Activated CD4-positive, alpha-beta T cell treated with anti-CD3 and anti-CD28 coated beads for 36 hours (primary cell): ENCODE results near the gene UVRAG. TPM values are rescaled to one million over a fixed set of nuclear protein-coding genes. Genes with fewer than 3 reads are reported as not detected.

Experiments used
- ATAC-seq: fragments of 200-7000 bp; cut with Tn5 transposase; one replicate; pipeline ENCODE4 v1.10.0; 2021; ENCODE audit warnings: mild to moderate bottlenecking, moderate library complexity
- CTCF ChIA-PET: fragments of 350-600 bp; sonication (Branson Sonifier 250); formaldehyde crosslinking; loops from one replicate; lab custom pipeline; 2021; ENCODE audit warnings: antibody characterized with exemption; lab: Charles Lee
- POLR2A ChIA-PET: fragments of 350-600 bp; sonication (Branson Sonifier 250); formaldehyde crosslinking; loops from one replicate; lab custom pipeline; 2021; ENCODE audit warnings: antibody characterized with exemption, inconsistent platforms; lab: Charles Lee
- DNase-seq: peaks from one replicate; pipeline ENCODE4 v3.0.0-alpha.2; 2020
- H3K27ac Mint-ChIP-seq: one replicate; pipeline ENCODE4 v1.8.0; 2021; ENCODE audit warnings: mixed read lengths
- H3K27me3 Mint-ChIP-seq: one replicate; pipeline ENCODE4 v1.8.0; 2021; ENCODE audit warnings: mixed read lengths
- H3K36me3 Mint-ChIP-seq: one replicate; pipeline ENCODE4 v1.8.0; 2021; ENCODE audit warnings: low read depth, mixed read lengths
- H3K4me1 Mint-ChIP-seq: one replicate; pipeline ENCODE4 v1.8.0; 2021; ENCODE audit warnings: mixed read lengths
- H3K4me3 Mint-ChIP-seq: one replicate; pipeline ENCODE4 v1.8.0; 2021; ENCODE audit warnings: mild to moderate bottlenecking, moderate library complexity, mixed read lengths
- H3K9me3 Mint-ChIP-seq: one replicate; pipeline ENCODE4 v1.8.0; 2021; ENCODE audit warnings: low read depth, mixed read lengths
- intact Hi-C, 2 experiments: fragments of 100-400 bp; cut with DNase I in 1 of 2; cut with micrococcal nuclease in 1 of 2; formaldehyde crosslinking; loops; one replicate each; pipeline versions ENCODE4 v1.14.2 to v1.15.1; 2022 to 2024; cut with DNase I, micrococcal nuclease
- total RNA-seq, 2 experiments: library from RNA; stranded (reverse); gene quantifications; one replicate each; pipeline ENCODE4 v1.2.3, GENCODE V29; 2021

The UVRAG gene
- 10 to 100 TPM; 11.4 to 13.4 TPM for total RNA-seq

DNA sequence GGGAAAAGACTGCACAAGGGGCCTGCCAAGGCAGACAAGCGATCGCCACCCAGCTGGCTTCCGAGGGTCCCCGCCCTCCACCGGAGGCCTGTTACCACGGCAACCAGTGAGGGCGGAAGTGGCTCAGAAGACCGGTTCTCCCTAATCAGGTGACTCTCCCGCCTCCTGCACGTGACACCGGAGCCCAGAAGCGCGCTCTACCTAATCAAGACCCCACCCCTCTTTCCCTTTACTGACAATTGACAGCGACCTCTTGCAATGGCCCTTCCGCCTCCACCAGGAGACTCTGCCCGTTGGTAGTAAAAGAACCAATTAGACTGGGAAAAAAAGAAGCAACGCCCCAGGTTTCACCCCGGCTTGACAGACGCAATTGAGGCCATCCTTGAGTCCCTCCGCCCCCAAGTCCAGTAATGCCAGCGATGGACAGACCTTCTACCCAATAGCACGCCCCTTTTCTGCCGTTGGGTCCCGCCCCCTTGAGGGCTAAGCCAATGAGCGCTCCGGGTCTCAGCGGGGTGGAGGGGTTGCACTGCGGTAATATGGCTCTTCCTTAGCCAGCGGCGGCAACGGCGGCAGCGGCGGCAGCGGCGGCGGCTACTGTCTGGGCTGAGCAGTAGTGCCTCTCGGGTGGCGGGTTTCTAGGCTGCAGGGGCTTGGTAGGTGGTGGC lies at the start of gene UVRAG:
Gene UVRAG (plus strand): TSS at position 534 of the 668 bp plus-strand sequence. CDS start 198 bp downstream, outside the sequence.
- no peaks in the 10 kb centered on the region for H3K9me3 Mint-ChIP-seq
- ChIA-PET POLR2A (no interaction called here), CTCF (interaction anchor here (0.6 to 4.5 kb wide), 8 partner anchors 9 to 109 kb away, joined by 3 to 30 read pairs (median 4); no protein-coding TSS in a partner anchor)
- H3K4me3 Mint-ChIP-seq, result no peak within 1 kb of the TSS
- ATAC-seq (peak; percentile 93), DNase-seq (peak; percentile 98)
- no peaks in the 10 kb centered on the region for H3K36me3 Mint-ChIP-seq
- peak within 1 kb of the TSS; percentile 80 for H3K27ac Mint-ChIP-seq
- intact Hi-C loops, result loop anchor here (1.0 to 10.0 kb wide), 10 partner anchors 47 to 1322 kb away; partner anchors contain the start of genes GVQW3 (in 2 of the 2), THAP12 (in 2 of the 2), DGAT2 (in 1 of the 2) and LIPT2 (in 1 of the 2)
- H3K27me3 Mint-ChIP-seq, result no peaks in the 10 kb centered on the region
- H3K4me1 Mint-ChIP-seq, result peaks cover 16% of the 10 kb centered on the region

DNA sequence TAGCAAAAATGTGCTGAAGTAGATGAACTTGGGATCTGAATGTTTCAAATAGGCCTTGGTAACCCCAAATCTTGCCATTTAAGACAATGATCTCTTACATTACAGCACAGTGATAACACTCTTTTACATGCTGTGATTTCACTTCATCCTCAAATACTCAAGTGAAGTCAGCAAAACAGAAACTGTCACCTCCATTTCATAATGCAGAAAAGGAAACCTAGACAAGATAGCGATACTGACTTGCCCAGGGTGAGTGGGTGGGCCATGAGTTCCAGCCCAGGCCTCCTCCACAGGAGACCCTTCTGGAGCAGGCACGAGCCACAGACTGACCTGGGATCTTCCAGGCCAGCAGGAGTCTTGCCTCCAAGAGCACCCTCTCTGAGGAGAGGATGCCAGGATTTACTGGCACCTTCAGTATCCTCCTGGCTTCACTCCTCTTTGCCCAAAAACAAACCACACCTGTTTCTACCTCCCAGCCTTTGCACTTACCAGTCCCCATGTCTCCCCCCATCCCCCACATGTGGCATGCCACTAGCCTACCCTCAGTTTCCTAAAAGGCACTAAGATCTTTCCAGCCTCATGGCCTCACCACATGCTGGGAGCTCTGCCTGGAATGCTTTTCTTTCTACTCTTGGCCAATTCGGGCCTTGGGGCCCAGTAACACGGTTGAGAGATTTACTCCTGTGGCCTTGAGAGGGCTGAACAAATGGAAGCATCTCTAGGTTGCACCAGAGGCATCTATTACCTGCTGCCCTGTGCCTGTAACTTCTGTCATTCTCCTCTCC lies 48.4 kb upstream of the UVRAG start:
- ATAC-seq (peak; percentile 24), DNase-seq (peak; percentile 47)
- ChIA-PET POLR2A (no interaction called here), CTCF (no interaction called here)
- intact Hi-C loops, result loop anchor here in 1 of 2 experiments (5.0 kb wide), 1 partner anchor 44 kb away; no protein-coding TSS in a partner anchor
- peak overlapping the region; percentile 59 for H3K27ac Mint-ChIP-seq
- peaks cover 25% of the 10 kb centered on the region for H3K27me3 Mint-ChIP-seq
- peaks cover 29% of the 10 kb centered on the region for H3K4me1 Mint-ChIP-seq
- no peaks in the 10 kb centered on the region for H3K9me3 Mint-ChIP-seq
- H3K4me3 Mint-ChIP-seq, result no peak overlapping the region
- no peaks in the 10 kb centered on the region for H3K36me3 Mint-ChIP-seq

- ChIA-PET POLR2A (no interaction called here), CTCF (no interaction called here)
- DNase-seq (no peak), ATAC-seq (no peak)
- intact Hi-C loops, result loop anchor here in 1 of 2 experiments (5.0 kb wide), 1 partner anchor 45 kb away; no protein-coding TSS in a partner anchor
- H3K27ac Mint-ChIP-seq, result peak overlapping the region; percentile 38
- H3K4me1 Mint-ChIP-seq, result peaks cover 29% of the 10 kb centered on the region
- no peak overlapping the region for H3K4me3 Mint-ChIP-seq
- H3K9me3 Mint-ChIP-seq, result no peaks in the 10 kb centered on the region
- peaks cover 26% of the 10 kb centered on the region for H3K27me3 Mint-ChIP-seq
- no peaks in the 10 kb centered on the region for H3K36me3 Mint-ChIP-seq
Observed at GRCh38 chr11:75767228-75767572, 47.8 kb upstream of the UVRAG start.

DNA sequence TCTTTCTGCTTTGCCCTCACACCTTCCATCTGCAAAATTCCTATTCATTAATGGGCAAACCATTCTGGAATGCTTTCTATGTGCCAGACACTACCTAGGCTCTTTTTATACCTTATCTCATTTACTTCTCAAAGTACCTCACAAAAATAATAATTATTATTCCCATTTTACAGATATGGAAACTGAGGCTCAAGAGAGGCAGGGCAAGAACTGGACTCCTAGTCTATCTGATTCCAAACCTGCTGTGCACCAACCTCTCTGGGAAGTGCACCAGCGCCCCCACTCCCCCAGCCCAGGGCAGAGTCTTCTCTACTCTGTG lies 47.3 kb upstream of the UVRAG start:
- Mint-ChIP-seq H3K36me3 (no peaks in the 10 kb centered on the region), H3K4me1 (peaks cover 29% of the 10 kb centered on the region), H3K27me3 (peaks cover 28% of the 10 kb centered on the region), H3K9me3 (no peaks in the 10 kb centered on the region), H3K4me3 (no peak overlapping the region), H3K27ac (no peak overlapping the region)
- no peak for DNase-seq
- ChIA-PET POLR2A (no interaction called here), CTCF (no interaction called here)
- intact Hi-C loops, result loop anchor here (1.0 to 5.0 kb wide), 2 partner anchors 45 to 48 kb away; partner anchors contain the start of gene UVRAG (in 1 of the 2)
- ATAC-seq, result no peak

- H3K27me3 Mint-ChIP-seq, result peaks cover 28% of the 10 kb centered on the region
- H3K27ac Mint-ChIP-seq, result peak within 1 kb of the TSS; percentile 48
- H3K36me3 Mint-ChIP-seq, result no peaks in the 10 kb centered on the region
- intact Hi-C loops, result loop anchor here (1.0 to 5.0 kb wide), 2 partner anchors 46 to 47 kb away; partner anchors contain the start of gene UVRAG (in 1 of the 2)
- CTCF ChIA-PET, result interaction anchor here (0.8 to 1.5 kb wide), 2 partner anchors 18 to 34 kb away, joined by 4 to 6 read pairs; no protein-coding TSS in a partner anchor
- DNase-seq, result peak; percentile 82
- H3K9me3 Mint-ChIP-seq, result no peaks in the 10 kb centered on the region
- peaks cover 30% of the 10 kb centered on the region for H3K4me1 Mint-ChIP-seq
- peak within 1 kb of the TSS; percentile 61 for H3K4me3 Mint-ChIP-seq
- POLR2A ChIA-PET, result no interaction called here
- ATAC-seq, result peak; percentile 86
Observed at GRCh38 chr11:75768112-75768908, 46.7 kb upstream of the UVRAG start, which contains the start of gene DGAT2. TSS of gene DGAT2 (plus strand) at chr11:75768778. CDS start at chr11:75768992, 214 bp downstream.

DNA sequence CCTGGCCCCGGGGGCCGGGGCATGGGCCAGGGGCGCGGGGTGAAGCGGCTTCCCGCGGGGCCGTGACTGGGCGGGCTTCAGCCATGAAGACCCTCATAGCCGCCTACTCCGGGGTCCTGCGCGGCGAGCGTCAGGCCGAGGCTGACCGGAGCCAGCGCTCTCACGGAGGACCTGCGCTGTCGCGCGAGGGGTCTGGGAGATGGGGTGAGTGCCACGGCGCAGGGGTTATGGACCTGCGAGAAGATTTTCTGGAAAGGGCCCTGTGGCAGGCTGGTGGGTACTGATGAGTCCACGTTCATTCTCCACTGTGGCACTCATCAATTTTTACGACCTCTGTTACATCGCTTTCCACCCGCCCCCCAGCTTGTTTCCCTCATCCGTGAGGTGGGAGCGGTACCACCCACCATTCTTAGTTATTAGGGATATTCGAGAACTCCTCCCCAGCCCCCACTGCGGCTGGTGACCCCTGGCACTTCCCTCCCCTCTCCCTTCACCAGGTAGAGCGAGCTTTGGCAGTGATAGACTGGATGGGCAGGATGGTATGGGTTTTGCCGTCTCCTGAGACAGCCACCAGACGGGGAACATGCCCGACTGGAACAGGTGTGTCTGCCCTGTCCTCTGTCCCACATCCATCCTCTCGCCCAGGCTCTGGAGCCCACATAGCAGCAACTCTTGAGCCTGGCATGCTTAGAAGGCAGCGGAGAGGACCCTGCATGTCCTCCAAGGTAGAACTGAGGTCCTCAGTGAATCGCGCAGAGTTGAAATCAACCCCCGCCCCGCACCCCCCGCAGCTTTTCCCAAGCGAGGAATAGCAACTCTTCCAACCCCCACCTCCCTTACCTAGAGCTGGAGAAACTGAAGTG lies 45.9 kb upstream of the UVRAG start:
- Mint-ChIP-seq H3K27ac (no peak overlapping the region), H3K4me1 (peaks cover 36% of the 10 kb centered on the region), H3K4me3 (peak overlapping the region; percentile 38), H3K9me3 (no peaks in the 10 kb centered on the region), H3K36me3 (no peaks in the 10 kb centered on the region), H3K27me3 (peaks cover 28% of the 10 kb centered on the region)
- POLR2A ChIA-PET, result no interaction called here
- DNase-seq (no peak), ATAC-seq (no peak)
- CTCF ChIA-PET, result interaction anchor here (0.6 to 1.5 kb wide), 3 partner anchors 17 to 419 kb away, joined by 3 to 6 read pairs (median 4); no protein-coding TSS in a partner anchor
- intact Hi-C loops, result loop anchor here (1.0 to 5.0 kb wide), 2 partner anchors 46 to 47 kb away; partner anchors contain the start of gene UVRAG (in 1 of the 2)

DNA sequence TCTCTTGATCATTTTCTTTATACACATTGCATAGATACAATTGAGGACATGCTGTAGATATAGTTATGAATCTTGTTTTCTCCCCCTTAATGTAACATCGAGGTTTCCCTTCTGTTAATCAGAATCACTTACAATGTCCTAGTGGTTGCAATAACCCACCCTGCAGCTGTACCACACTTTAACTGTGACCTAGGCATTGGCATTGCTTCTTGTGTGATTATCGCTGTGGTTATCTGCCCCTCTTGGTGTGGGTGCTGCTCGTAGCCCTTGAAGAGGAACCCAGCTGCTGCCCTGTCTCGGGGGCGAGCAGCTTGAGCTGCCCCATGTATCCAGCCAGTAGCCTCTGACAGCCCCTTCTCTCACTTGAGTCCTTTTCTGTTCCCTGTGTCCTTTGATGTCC lies 44.9 kb upstream of the UVRAG start:
- ATAC-seq (no peak), DNase-seq (no peak)
- Mint-ChIP-seq H3K9me3 (no peaks in the 10 kb centered on the region), H3K27ac (no peak overlapping the region), H3K4me3 (no peak overlapping the region), H3K4me1 (peaks cover 36% of the 10 kb centered on the region), H3K27me3 (peaks cover 28% of the 10 kb centered on the region), H3K36me3 (no peaks in the 10 kb centered on the region)
- ChIA-PET POLR2A (no interaction called here), CTCF (interaction anchor here (1.5 kb wide), 1 partner anchor 32 kb away, joined by 6 read pairs; no protein-coding TSS in a partner anchor)
- intact Hi-C loops, result no loop called here

GRCh38 chr11:75771646-75772410 lies 43.2 kb upstream of the UVRAG start:
- H3K27me3 Mint-ChIP-seq, result peaks cover 26% of the 10 kb centered on the region
- ChIA-PET CTCF (interaction anchor here (1.1 kb wide), 1 partner anchor 35 kb away, joined by 4 read pairs; no protein-coding TSS in a partner anchor), POLR2A (interaction anchor here (0.6 kb wide), 1 partner anchor 429 kb away, joined by 3 read pairs; no protein-coding TSS in a partner anchor)
- no peak overlapping the region for H3K27ac Mint-ChIP-seq
- H3K4me1 Mint-ChIP-seq, result peaks cover 30% of the 10 kb centered on the region
- DNase-seq (no peak), ATAC-seq (no peak)
- no peaks in the 10 kb centered on the region for H3K36me3 Mint-ChIP-seq
- intact Hi-C loops, result no loop called here
- no peak overlapping the region for H3K4me3 Mint-ChIP-seq
- H3K9me3 Mint-ChIP-seq, result no peaks in the 10 kb centered on the region

GRCh38 chr11:75773595-75774353 lies 41.2 kb upstream of the UVRAG start:
- Mint-ChIP-seq H3K27me3 (peaks cover 20% of the 10 kb centered on the region), H3K36me3 (no peaks in the 10 kb centered on the region), H3K4me1 (peaks cover 24% of the 10 kb centered on the region), H3K9me3 (no peaks in the 10 kb centered on the region), H3K27ac (peak overlapping the region; percentile 65), H3K4me3 (no peak overlapping the region)
- intact Hi-C loops, result no loop called here
- CTCF ChIA-PET, result interaction anchor here (1.1 to 1.7 kb wide), 2 partner anchors 28 to 29 kb away, joined by 3 to 4 read pairs; no protein-coding TSS in a partner anchor
- POLR2A ChIA-PET, result no interaction called here
- DNase-seq (peak; percentile 52), ATAC-seq (peak; percentile 86)
